Trophoblast cell (in vitro differentiated cells and primary cell): ENCODE data around the gene SP1.

ENCODE experiments used
- DNase-seq, 2 donors: peaks; one replicate each; pipeline ENCODE4 v3.0.0-alpha.2; 2016
- H2AFZ ChIP-seq: 2 replicates; pipeline ENCODE4 v1.6.1; 2013; ENCODE audit warnings: low read length, moderate library complexity, mild to moderate bottlenecking; ENCODE audit not compliant: insufficient read depth, poor library complexity
- H2AK5ac ChIP-seq: 2 replicates; pipeline ENCODE4 v1.6.1; 2013; ENCODE audit warnings: mild to moderate bottlenecking, low read length
- H2BK120ac ChIP-seq: 2 replicates; pipeline ENCODE4 v1.6.1; 2013; ENCODE audit warnings: low read length, mild to moderate bottlenecking, moderate library complexity; ENCODE audit not compliant: insufficient read depth, poor library complexity
- H2BK12ac ChIP-seq: 2 replicates; pipeline ENCODE4 v1.6.1; 2013; ENCODE audit warnings: mild to moderate bottlenecking, low read length, moderate library complexity
- H2BK5ac ChIP-seq: 2 replicates; pipeline ENCODE4 v1.6.1; 2013; ENCODE audit warnings: low read length, low read depth, moderate library complexity, mild to moderate bottlenecking; ENCODE audit not compliant: poor library complexity
- H3K14ac ChIP-seq: 2 replicates; pipeline ENCODE4 v1.6.1; 2013; ENCODE audit warnings: mild to moderate bottlenecking, low read length
- H3K18ac ChIP-seq: 2 replicates; pipeline ENCODE4 v1.6.1; 2013; ENCODE audit warnings: mild to moderate bottlenecking, low read length
- H3K23ac ChIP-seq: 2 replicates; pipeline ENCODE4 v1.6.1; 2013; ENCODE audit warnings: low read length
- H3K27ac ChIP-seq: 2 replicates; pipeline ENCODE4 v1.5.1; 2013; ENCODE audit warnings: low read depth, mild to moderate bottlenecking, inconsistent platforms, low read length, moderate library complexity
- H3K27me3 ChIP-seq: 2 replicates; pipeline ENCODE4 v1.6.1; 2013; ENCODE audit warnings: inconsistent platforms, mild to moderate bottlenecking, low read length, moderate library complexity; ENCODE audit not compliant: insufficient read depth
- H3K36me3 ChIP-seq, 2 experiments: 1 replicate in 1 of 2; 2 replicates in 1 of 2; pipeline ENCODE4 v1.6.1; 2013; ENCODE audit warnings: low read length in 2 of 2, mild to moderate bottlenecking in 2 of 2, moderate library complexity in 1 of 2; ENCODE audit not compliant: insufficient read depth in 2 of 2, control insufficient read depth in 1 of 2
- H3K4ac ChIP-seq: 2 replicates; pipeline ENCODE4 v1.6.1; 2013; ENCODE audit warnings: low read depth, mild to moderate bottlenecking, low read length, moderate library complexity
- H3K4me1 ChIP-seq, 2 experiments: 1 replicate in 1 of 2; 2 replicates in 1 of 2; pipeline ENCODE4 v1.6.1; 2013; ENCODE audit warnings: low read length in 2 of 2, mild to moderate bottlenecking in 2 of 2, moderate library complexity in 1 of 2; ENCODE audit not compliant: insufficient read depth in 2 of 2, control insufficient read depth in 1 of 2
- H3K4me2 ChIP-seq: 2 replicates; pipeline ENCODE4 v1.6.1; 2013; ENCODE audit warnings: inconsistent platforms, mild to moderate bottlenecking, low read length, moderate library complexity
- H3K4me3 ChIP-seq: 2 replicates; pipeline ENCODE4 v1.5.1; 2013; ENCODE audit warnings: mild to moderate bottlenecking, low read depth, low read length, inconsistent platforms
- H3K79me1 ChIP-seq: one replicate; pipeline ENCODE4 v1.6.1; 2013; ENCODE audit warnings: low read length
- H3K79me2 ChIP-seq: 2 replicates; pipeline ENCODE4 v1.6.1; 2013; ENCODE audit warnings: low read length, mild to moderate bottlenecking; ENCODE audit not compliant: control insufficient read depth, insufficient read depth, poor library complexity
- H3K9ac ChIP-seq: 2 replicates; pipeline ENCODE4 v1.6.1; 2013; ENCODE audit warnings: mild to moderate bottlenecking, low read length
- H3K9me3 ChIP-seq: 2 replicates; pipeline ENCODE4 v1.6.1; 2013; ENCODE audit warnings: low read depth, mild to moderate bottlenecking, control low read depth, inconsistent platforms, low read length; ENCODE audit not compliant: insufficient read depth
- H4K12ac ChIP-seq: 2 replicates; pipeline ENCODE4 v1.6.1; 2013; ENCODE audit warnings: low read depth, mild to moderate bottlenecking, low read length, moderate library complexity
- H4K8ac ChIP-seq: 2 replicates; pipeline ENCODE4 v1.6.1; 2013; ENCODE audit warnings: low read depth, mild to moderate bottlenecking, low read length, moderate library complexity
- H4K91ac ChIP-seq: one replicate; pipeline ENCODE4 v1.6.1; 2013; ENCODE audit warnings: low read depth, mild to moderate bottlenecking, low read length, moderate library complexity
- WGBS: extraction: QIAGEN DNeasy Blood & Tissue Kit; methylation state at CpG from one replicate; pipeline ENCODE4 v1.1.7; 2013; ENCODE audit warnings: missing lambda C conversion rate; ENCODE audit not compliant: insufficient read length, insufficient coverage; ENCODE audit errors: extremely low coverage; 5-methylcytosine and 5-hydroxymethylcytosine counted together

The SP1 gene

DNA sequence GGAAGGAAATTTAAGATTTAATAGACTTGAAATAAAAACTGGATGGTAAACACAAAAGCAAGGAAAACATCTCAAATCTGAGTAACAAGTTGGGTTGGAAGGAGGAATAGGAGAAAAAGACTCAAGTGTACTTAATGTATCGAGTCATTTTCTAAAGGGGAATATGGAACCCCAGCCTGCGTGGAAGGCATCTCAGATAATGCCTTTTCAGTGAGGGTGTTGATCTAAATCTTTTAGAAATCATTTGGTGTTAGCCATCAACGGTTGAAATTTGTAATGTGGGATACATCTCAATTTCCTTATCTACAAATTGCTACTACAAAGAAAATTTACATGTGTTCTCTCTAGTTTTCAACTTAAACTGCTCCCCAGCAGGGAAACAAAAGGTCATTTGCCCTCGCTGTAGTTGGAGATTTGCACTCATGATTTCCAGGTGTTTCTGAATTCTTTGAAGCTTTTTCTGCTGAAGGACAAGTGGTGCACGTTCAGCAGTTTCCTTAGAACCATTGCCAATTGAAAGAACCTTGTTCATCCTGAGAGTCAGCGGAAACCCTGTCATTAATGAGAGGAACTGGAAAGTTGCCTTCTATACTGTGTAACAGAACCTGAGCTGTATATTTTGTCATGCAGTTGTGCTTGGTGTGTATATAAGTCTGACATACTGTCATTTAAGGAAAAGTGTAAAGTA lies 74.1 kb downstream of the SP1 start:
- Histone ChIP-seq H3K36me3 (peaks cover 26 to 38% of the 10 kb centered on the region in 2 experiments), H3K9me3 (no peaks in the 10 kb centered on the region), H2AK5ac (no peak overlapping the region), H3K79me2 (peaks cover 9% of the 10 kb centered on the region), H3K27me3 (no peaks in the 10 kb centered on the region), H2AFZ (no peak overlapping the region), H3K27ac (no peak overlapping the region), H3K4ac (peak overlapping the region; percentile 96), H3K4me2 (peak overlapping the region; percentile 37), H4K91ac (no peak overlapping the region), H2BK12ac (no peak overlapping the region), H3K9ac (no peak overlapping the region), H3K23ac (no peak overlapping the region), H4K8ac (no peak overlapping the region), H3K79me1 (peaks cover 6% of the 10 kb centered on the region), H3K18ac (no peak overlapping the region), H3K14ac (no peak overlapping the region), H2BK120ac (no peak overlapping the region), H3K4me1 (no peaks in the 10 kb centered on the region), H3K4me3 (no peak overlapping the region), H4K12ac (no peak overlapping the region), H2BK5ac (no peak overlapping the region)
- DNase-seq, result no peak
- WGBS, result no CpG with 5 or more reads among the region's 6 CpGs

DNA sequence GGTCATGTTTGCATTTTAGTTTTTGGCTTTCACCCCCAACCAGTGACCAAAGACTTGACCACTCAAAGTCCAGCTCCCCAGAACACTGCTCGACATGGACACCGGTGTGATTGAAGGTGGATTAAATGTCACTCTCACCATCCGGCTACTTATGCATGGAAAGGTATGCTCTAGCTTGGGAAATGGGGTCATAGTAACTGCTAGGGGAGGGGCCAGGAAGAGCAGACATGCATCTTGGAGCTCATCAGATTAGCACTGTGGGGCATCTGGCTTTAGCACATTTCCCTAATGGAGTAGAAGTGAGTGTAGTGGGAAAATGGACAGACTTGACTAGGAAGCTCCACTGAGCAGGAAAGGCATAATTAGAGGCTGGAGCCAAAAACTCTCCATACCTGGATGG lies 74.7 kb downstream of the SP1 start:
- H2AFZ ChIP-seq, result no peak overlapping the region
- H2BK5ac ChIP-seq, result no peak overlapping the region
- H3K4ac ChIP-seq, result peak overlapping the region; percentile 11
- no peak overlapping the region for H3K14ac ChIP-seq
- H3K23ac ChIP-seq, result no peak overlapping the region
- peaks cover 9% of the 10 kb centered on the region for H3K79me2 ChIP-seq
- no peak overlapping the region for H4K8ac ChIP-seq
- peaks cover 29 to 42% of the 10 kb centered on the region in 2 experiments for H3K36me3 ChIP-seq
- no peak for DNase-seq
- H3K4me2 ChIP-seq, result no peak overlapping the region
- H3K9ac ChIP-seq, result peak overlapping the region; percentile 9
- H4K91ac ChIP-seq, result no peak overlapping the region
- no peaks in the 10 kb centered on the region for H3K27me3 ChIP-seq
- H3K18ac ChIP-seq, result no peak overlapping the region
- H4K12ac ChIP-seq, result no peak overlapping the region
- no peaks in the 10 kb centered on the region for H3K9me3 ChIP-seq
- no peak overlapping the region for H2BK120ac ChIP-seq
- no peak overlapping the region for H3K27ac ChIP-seq
- no CpG with 5 or more reads among the region's 3 CpGs for WGBS
- H3K4me1 ChIP-seq, result no peaks in the 10 kb centered on the region
- peaks cover 6% of the 10 kb centered on the region for H3K79me1 ChIP-seq
- H2BK12ac ChIP-seq, result no peak overlapping the region
- H3K4me3 ChIP-seq, result no peak overlapping the region
- H2AK5ac ChIP-seq, result no peak overlapping the region

DNA sequence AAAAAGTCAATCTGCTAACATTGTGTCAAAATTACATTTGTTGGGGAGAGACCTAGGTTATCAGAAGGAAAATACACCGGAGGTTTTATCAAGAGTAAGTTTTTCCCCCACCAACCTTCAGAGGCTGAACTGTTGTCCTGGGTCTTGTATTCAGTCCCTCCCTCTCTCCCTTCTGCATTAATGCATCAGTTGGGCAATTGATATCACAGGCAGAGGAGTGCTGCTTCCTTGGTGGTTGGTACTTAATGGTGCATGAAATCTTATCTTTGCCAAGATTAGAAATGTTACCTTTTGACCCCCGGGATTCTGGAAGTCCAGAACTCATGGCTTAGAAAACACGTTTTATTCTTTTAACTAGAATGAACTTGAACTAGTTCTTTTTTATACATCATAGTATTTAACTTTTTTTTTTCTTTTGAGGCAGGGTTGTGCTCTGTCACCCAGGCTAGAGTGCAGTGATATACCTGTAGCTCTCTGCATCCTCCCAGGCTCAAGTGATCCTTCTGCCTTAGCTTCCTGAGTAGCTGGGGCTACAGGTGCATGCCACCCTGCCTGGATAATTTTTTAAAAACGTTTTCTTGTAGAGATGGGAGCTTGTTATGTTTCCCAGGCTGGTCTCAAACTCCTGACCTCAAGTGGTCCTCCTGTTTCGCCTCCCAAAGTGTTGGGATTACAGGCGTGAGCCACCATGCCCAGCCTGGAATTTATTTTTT lies 76.8 kb downstream of the SP1 start:
- Histone ChIP-seq H4K91ac (no peak overlapping the region), H2BK5ac (no peak overlapping the region), H3K79me2 (peaks cover 11% of the 10 kb centered on the region), H3K36me3 (peaks cover 44 to 60% of the 10 kb centered on the region in 2 experiments), H2BK120ac (no peak overlapping the region), H3K79me1 (peaks cover 6% of the 10 kb centered on the region), H3K18ac (no peak overlapping the region), H3K4me2 (no peak overlapping the region), H3K9me3 (no peaks in the 10 kb centered on the region), H3K4me3 (no peak overlapping the region), H3K14ac (no peak overlapping the region), H4K12ac (no peak overlapping the region), H3K27ac (no peak overlapping the region), H3K9ac (no peak overlapping the region), H3K23ac (no peak overlapping the region), H2BK12ac (no peak overlapping the region), H3K4me1 (no peaks in the 10 kb centered on the region), H3K4ac (peak overlapping the region; percentile 58), H2AK5ac (no peak overlapping the region), H3K27me3 (no peaks in the 10 kb centered on the region), H4K8ac (no peak overlapping the region), H2AFZ (no peak overlapping the region)
- no peak for DNase-seq
- no CpG with 5 or more reads among the region's 6 CpGs for WGBS

DNA sequence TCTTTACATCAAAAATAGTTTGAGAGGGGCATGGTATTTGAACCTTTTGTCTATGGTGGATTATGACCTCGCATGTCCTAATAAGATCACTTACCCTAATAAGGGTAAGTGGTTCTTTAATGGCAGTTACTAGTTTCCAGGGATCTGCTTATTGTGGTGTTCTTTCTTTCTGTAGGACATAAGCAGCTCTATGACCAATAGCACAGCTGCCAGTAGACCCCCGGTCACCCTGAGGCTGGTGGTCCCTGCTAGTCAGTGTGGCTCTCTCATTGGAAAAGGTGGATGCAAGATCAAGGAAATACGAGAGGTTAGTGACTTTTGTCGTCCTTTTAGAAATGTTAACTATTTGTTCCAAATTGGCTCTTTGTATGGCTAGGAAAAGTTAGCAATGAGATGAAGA lies 79.1 kb downstream of the SP1 start:
- Histone ChIP-seq H3K23ac (no peak overlapping the region), H3K36me3 (peaks cover 50 to 77% of the 10 kb centered on the region in 2 experiments), H3K4me2 (no peak overlapping the region), H3K79me1 (no peaks in the 10 kb centered on the region), H2BK120ac (no peak overlapping the region), H3K14ac (no peak overlapping the region), H2BK12ac (no peak overlapping the region), H3K4ac (no peak overlapping the region), H3K9me3 (no peaks in the 10 kb centered on the region), H4K91ac (no peak overlapping the region), H2AK5ac (no peak overlapping the region), H2AFZ (no peak overlapping the region), H3K9ac (no peak overlapping the region), H4K12ac (no peak overlapping the region), H3K27me3 (no peaks in the 10 kb centered on the region), H3K4me3 (no peak overlapping the region), H3K18ac (no peak overlapping the region), H3K4me1 (no peaks in the 10 kb centered on the region), H2BK5ac (no peak overlapping the region), H3K27ac (no peak overlapping the region), H3K79me2 (peaks cover 5% of the 10 kb centered on the region), H4K8ac (no peak overlapping the region)
- DNase-seq, result no peak
- WGBS, result no CpG with 5 or more reads among the region's 4 CpGs
